Measurements from ENCODE around the gene ANXA2.

ANXA2 gene

DNA sequence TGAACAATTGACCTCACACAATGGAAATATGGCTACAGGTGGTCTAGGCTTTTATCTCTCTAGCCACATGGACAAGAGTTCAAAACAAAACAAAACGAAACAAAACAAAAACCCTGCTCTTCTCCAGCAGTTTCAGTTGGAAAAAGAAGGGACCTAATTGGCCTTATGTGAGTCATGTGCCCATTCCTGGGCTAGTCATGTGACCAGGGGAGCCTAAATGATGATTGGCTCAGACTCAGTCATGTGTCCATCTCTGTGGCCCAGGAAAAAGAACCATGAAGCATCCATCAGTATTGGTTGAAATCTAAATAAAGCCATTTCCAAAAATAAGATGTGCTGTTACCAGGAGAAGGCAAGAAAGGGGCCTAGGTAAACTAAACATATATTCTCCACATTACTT is 96.8 kb downstream of the ANXA2 start:
- TF ChIP-seq, protein P1, sequence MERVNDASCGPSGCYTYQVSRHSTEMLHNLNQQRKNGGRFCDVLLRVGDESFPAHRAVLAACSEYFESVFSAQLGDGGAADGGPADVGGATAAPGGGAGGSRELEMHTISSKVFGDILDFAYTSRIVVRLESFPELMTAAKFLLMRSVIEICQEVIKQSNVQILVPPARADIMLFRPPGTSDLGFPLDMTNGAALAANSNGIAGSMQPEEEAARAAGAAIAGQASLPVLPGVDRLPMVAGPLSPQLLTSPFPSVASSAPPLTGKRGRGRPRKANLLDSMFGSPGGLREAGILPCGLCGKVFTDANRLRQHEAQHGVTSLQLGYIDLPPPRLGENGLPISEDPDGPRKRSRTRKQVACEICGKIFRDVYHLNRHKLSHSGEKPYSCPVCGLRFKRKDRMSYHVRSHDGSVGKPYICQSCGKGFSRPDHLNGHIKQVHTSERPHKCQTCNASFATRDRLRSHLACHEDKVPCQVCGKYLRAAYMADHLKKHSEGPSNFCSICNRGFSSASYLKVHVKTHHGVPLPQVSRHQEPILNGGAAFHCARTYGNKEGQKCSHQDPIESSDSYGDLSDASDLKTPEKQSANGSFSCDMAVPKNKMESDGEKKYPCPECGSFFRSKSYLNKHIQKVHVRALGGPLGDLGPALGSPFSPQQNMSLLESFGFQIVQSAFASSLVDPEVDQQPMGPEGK (CRISPR knock-in tag; IDR thresholded peaks at IDR 0.05; ENCODE audit: borderline replicate concordance) = no peak
- TF ChIP-seq ZFP3 (CRISPR knock-in tag; IDR thresholded peaks at IDR 0.05) = no peak
- TF ChIP-seq SNAI2 (CRISPR knock-in tag; IDR thresholded peaks at IDR 0.05) = no peak
- TF ChIP-seq, protein P2, sequence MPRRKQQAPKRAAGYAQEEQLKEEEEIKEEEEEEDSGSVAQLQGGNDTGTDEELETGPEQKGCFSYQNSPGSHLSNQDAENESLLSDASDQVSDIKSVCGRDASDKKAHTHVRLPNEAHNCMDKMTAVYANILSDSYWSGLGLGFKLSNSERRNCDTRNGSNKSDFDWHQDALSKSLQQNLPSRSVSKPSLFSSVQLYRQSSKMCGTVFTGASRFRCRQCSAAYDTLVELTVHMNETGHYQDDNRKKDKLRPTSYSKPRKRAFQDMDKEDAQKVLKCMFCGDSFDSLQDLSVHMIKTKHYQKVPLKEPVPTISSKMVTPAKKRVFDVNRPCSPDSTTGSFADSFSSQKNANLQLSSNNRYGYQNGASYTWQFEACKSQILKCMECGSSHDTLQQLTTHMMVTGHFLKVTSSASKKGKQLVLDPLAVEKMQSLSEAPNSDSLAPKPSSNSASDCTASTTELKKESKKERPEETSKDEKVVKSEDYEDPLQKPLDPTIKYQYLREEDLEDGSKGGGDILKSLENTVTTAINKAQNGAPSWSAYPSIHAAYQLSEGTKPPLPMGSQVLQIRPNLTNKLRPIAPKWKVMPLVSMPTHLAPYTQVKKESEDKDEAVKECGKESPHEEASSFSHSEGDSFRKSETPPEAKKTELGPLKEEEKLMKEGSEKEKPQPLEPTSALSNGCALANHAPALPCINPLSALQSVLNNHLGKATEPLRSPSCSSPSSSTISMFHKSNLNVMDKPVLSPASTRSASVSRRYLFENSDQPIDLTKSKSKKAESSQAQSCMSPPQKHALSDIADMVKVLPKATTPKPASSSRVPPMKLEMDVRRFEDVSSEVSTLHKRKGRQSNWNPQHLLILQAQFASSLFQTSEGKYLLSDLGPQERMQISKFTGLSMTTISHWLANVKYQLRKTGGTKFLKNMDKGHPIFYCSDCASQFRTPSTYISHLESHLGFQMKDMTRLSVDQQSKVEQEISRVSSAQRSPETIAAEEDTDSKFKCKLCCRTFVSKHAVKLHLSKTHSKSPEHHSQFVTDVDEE (CRISPR knock-in tag; IDR thresholded peaks at IDR 0.05) = no peak
- TF ChIP-seq ZC3H10 (CRISPR knock-in tag; IDR thresholded peaks at IDR 0.05) = no peak
- TF ChIP-seq CSDC2 (CRISPR knock-in tag; IDR thresholded peaks at IDR 0.05) = no peak
- TF ChIP-seq ZFP30 (CRISPR knock-in tag; IDR thresholded peaks at IDR 0.05) = no peak
- no peak for TF ChIP-seq PPARA (CRISPR knock-in tag; IDR thresholded peaks at IDR 0.05; ENCODE audit: borderline replicate concordance)
- no peak for TF ChIP-seq GLIS3 (CRISPR knock-in tag; IDR thresholded peaks at IDR 0.05)
- TF ChIP-seq ZNF8 (CRISPR knock-in tag; IDR thresholded peaks at IDR 0.05) = no peak
- TF ChIP-seq TOX (CRISPR knock-in tag; IDR thresholded peaks at IDR 0.05; ENCODE audit: borderline replicate concordance) = no peak
- TF ChIP-seq ESRRG (CRISPR knock-in tag; IDR thresholded peaks at IDR 0.05) = no peak
- TF ChIP-seq, protein P3, sequence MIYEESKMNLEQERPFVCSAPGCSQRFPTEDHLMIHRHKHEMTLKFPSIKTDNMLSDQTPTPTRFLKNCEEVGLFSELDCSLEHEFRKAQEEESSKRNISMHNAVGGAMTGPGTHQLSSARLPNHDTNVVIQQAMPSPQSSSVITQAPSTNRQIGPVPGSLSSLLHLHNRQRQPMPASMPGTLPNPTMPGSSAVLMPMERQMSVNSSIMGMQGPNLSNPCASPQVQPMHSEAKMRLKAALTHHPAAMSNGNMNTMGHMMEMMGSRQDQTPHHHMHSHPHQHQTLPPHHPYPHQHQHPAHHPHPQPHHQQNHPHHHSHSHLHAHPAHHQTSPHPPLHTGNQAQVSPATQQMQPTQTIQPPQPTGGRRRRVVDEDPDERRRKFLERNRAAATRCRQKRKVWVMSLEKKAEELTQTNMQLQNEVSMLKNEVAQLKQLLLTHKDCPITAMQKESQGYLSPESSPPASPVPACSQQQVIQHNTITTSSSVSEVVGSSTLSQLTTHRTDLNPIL (CRISPR knock-in tag; IDR thresholded peaks at IDR 0.05; ENCODE audit: low read depth) = no peak
- TF ChIP-seq BACH2 (CRISPR knock-in tag; IDR thresholded peaks at IDR 0.05; ENCODE audit: borderline replicate concordance) = no peak
- no peak for TF ChIP-seq ARNTL (CRISPR knock-in tag; IDR thresholded peaks at IDR 0.05; ENCODE audit: borderline replicate concordance, low read depth)
- no peak for ATAC-seq

DNA sequence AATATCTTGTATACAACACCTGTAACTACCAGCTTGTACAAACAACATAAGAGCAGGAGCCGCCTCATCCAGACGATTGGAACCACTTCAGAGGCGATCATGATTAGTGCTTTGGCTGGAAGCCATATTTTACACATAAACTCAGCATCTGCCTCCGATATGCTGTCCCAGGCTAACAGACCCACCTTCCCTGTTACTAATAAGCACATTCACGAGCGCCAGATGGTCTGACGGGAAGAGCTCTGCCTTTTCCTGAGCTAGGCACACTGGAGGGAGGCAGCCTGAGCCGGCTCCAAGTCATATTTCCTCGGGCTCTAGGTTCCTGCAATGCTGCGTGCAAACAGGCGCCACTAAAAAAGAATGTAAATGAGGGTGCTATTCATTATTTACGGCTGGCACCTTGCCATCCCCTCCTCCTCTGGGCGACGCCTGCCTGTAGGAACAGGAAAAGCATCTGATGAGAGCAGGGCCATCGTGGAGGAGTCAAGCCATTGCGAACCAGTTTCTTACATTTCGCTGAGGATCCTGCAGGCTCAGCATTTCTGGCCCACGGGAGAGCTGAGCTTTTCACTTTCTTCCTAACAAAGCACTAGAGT is 98.2 kb downstream of the ANXA2 start:
- TF ChIP-seq ZNF565 (CRISPR knock-in tag; conservative IDR thresholded peaks at IDR 0.05; ENCODE audit: low read depth) = no peak
- TF ChIP-seq TCF4 (CRISPR knock-in tag; IDR thresholded peaks at IDR 0.05; ENCODE audit: borderline replicate concordance) = no peak
- no peak for TF ChIP-seq ARNTL (CRISPR knock-in tag; IDR thresholded peaks at IDR 0.05; ENCODE audit: borderline replicate concordance, low read depth)
- TF ChIP-seq, protein P2 (CRISPR knock-in tag; IDR thresholded peaks at IDR 0.05) = no peak
- no peak for TF ChIP-seq ZNF8 (CRISPR knock-in tag; IDR thresholded peaks at IDR 0.05)
- TF ChIP-seq, protein P1 (CRISPR knock-in tag; IDR thresholded peaks at IDR 0.05; ENCODE audit: borderline replicate concordance) = no peak
- TF ChIP-seq ZFP30 (CRISPR knock-in tag; IDR thresholded peaks at IDR 0.05) = no peak
- TF ChIP-seq TOX (CRISPR knock-in tag; IDR thresholded peaks at IDR 0.05; ENCODE audit: borderline replicate concordance) = no peak
- TF ChIP-seq ZNF70 (CRISPR knock-in tag; IDR thresholded peaks at IDR 0.05) = no peak
- no peak for TF ChIP-seq CSDC2 (CRISPR knock-in tag; IDR thresholded peaks at IDR 0.05)
- no peak for TF ChIP-seq SNAI2 (CRISPR knock-in tag; IDR thresholded peaks at IDR 0.05)
- no peak; the same call in 2 of the 3 replicates for ATAC-seq

Data from SK-N-SH treated with all-trans-retinoic acid at 6 μM for 48 hours (cell line).